ENCODE measurements around the gene PFN1. TPM values are rescaled to one million over a fixed set of nuclear protein-coding genes. Genes with fewer than 3 reads are reported as not detected.
"Not testable (repeated sequence)": the region's sequence is repeated elsewhere in the genome, so short reads cannot be mapped to it uniquely, and the experiment has no call there.

PFN1 gene
- total RNA-seq, 2 experiments from 2014 or later, result 1,907 to 1,923 TPM

DNA sequence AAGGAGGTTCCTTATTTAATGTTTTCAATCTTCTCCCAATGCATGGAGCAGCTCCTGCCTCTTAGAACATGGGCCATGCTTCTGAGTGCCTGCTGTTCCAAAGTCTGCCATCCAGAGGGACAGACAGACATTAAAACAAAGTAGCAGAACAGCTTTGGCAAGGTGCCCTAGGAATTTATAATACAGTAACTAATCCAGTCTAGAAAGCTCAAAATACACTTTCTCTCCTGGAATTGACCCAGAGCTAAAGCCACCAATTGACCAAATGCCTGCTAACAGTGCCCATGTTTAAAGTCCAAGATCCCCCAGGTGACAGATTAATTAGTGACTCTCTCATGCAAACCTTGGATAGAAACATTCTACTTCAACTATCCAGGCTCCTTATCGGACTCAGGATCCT, 34.3 kb downstream of the PFN1 start:
- H3K27ac Mint-ChIP-seq, result no peak overlapping the region
- no peak overlapping the region for H3K4me3 Mint-ChIP-seq
- ChIA-PET POLR2A (interaction anchor here (1.0 kb wide), 1 partner anchor 10 kb away, joined by 3 read pairs; no protein-coding TSS in a partner anchor), CTCF (no interaction called here)
- H3K27me3 Mint-ChIP-seq, result no peaks in the 10 kb centered on the region
- no peak for DNase-seq
- no peaks in the 10 kb centered on the region for H3K4me1 Mint-ChIP-seq (ENCODE audit: low read depth)
- intact Hi-C loops (cut with micrococcal nuclease), result no loop called here
- no peaks in the 10 kb centered on the region for H3K9me3 Mint-ChIP-seq
- H3K36me3 Mint-ChIP-seq, result no peaks in the 10 kb centered on the region

DNA sequence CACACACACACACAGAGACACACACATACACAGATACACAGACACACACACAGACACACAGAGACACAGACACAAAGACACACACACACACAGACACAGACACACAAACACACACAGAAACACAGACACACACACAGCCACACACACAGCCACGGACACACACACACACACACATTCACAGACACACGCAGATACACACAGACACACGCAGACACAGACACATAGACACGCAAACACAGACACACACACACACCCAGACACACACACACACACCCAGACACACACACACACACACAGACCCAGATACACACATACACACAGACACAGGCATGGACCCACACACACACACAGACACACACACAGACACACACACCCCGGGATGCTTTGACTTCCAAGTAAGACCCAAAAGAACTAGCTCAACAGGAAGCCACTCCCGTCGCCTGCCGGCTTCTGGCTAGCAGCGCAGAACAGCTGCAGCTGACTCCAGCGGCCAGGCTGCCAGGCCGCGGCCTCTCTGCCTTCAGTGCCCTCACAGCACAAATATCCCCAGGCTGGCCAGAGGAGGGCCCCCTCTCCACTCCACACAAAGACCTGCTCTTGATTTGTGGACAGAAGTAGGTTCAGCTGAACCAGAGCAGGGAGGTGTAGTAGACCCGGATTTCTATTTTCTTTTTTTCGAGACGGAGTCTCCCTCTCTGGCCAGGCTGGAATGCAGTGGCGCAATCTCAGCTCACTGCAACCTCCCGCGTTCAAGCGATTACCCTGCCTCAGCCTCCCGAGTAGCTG, 39.4 kb downstream of the PFN1 start:
- ChIA-PET POLR2A (interaction anchor here (0.5 to 1.0 kb wide), 5 partner anchors 31 to 548 kb away, joined by 3 read pairs; partner anchors contain the start of genes PFN1, RNF167 and SLC25A11), CTCF (interaction anchor here (0.6 to 2.2 kb wide), 30 partner anchors 9 to 202 kb away, joined by 3 to 16 read pairs (median 4); partner anchors contain the start of genes C17orf107, INCA1, KIF1C and RNF167)
- peak; percentile 89 for DNase-seq
- Mint-ChIP-seq H3K36me3 (no peaks in the 10 kb centered on the region), H3K27me3 (no peaks in the 10 kb centered on the region), H3K4me1 (ENCODE audit: low read depth) (no peaks in the 10 kb centered on the region), H3K27ac (no peak overlapping the region), H3K9me3 (no peaks in the 10 kb centered on the region), H3K4me3 (no peak overlapping the region)
- intact Hi-C loops (cut with micrococcal nuclease), result loop anchor here (1.0 to 5.0 kb wide), 4 partner anchors 30 to 153 kb away; partner anchors contain the start of gene CAMTA2

DNA sequence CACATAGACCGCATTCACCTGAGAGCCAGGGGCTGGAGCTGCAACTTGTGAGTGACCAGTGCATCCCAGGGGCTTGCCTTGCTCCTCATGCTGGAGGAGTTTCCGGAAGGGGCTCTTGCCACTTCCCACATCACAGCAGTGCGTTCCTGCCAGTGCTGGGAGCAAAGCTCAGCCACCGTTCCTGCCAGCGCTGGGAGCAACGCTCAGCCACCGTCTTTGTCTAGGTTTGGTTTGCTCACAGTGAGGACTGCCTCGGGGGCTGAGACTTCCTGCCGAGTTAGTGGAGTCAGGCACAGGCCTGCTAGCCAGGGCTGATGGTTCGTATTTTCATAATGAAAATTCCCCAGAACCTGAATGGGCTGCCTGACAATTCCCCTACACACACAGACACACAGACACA, 40.0 kb downstream of the PFN1 start:
- intact Hi-C loops (cut with micrococcal nuclease), result loop anchor here (5.0 kb wide), 1 partner anchor 79 kb away; the partner anchor contains the start of gene CAMTA2
- no peaks in the 10 kb centered on the region for H3K9me3 Mint-ChIP-seq
- CTCF ChIA-PET, result interaction anchor here (0.6 to 2.2 kb wide), 23 partner anchors 8 to 203 kb away, joined by 3 to 16 read pairs (median 4); partner anchors contain the start of genes C17orf107, INCA1, KIF1C and RNF167

DNA sequence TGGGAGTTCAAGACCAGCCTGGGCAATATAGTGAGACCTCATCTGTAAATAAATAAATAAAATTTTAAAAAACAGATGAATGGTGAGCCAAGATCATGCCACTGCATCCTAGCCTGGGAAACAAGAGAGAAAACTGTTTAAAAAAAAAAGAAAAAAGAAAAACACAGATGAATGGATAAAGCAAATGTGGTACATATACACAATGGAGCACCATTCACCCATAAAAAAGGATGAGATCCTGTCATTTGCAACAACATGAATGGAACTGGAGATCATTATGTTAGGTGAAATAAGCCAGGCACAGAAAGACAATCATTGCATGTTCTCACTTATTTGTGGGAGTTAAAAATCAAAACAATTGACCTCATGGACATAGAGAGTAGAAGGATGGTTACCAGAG, 41.7 kb downstream of the PFN1 start:
- H3K4me3 Mint-ChIP-seq, H3K9me3 Mint-ChIP-seq, DNase-seq, H3K27ac Mint-ChIP-seq, POLR2A ChIA-PET, H3K36me3 Mint-ChIP-seq, H3K27me3 Mint-ChIP-seq, CTCF ChIA-PET: not testable (repeated sequence)
- intact Hi-C loops (cut with micrococcal nuclease), result loop anchor here (5.0 kb wide), 1 partner anchor 81 kb away; the partner anchor contains the start of gene CAMTA2
- peaks cover 17% of the 10 kb centered on the region for H3K4me1 Mint-ChIP-seq (ENCODE audit: low read depth)

More for the DNA sequence above, 40.0 kb downstream of the PFN1 start:
- H3K27me3 Mint-ChIP-seq, result no peaks in the 10 kb centered on the region
- H3K27ac Mint-ChIP-seq, result no peak overlapping the region
- H3K36me3 Mint-ChIP-seq, result no peaks in the 10 kb centered on the region
- POLR2A ChIA-PET, result interaction anchor here (0.5 to 0.8 kb wide), 2 partner anchors 37 to 199 kb away, joined by 3 read pairs; no protein-coding TSS in a partner anchor
- no peak overlapping the region for H3K4me3 Mint-ChIP-seq
- H3K4me1 Mint-ChIP-seq (ENCODE audit: low read depth), result peaks cover 4% of the 10 kb centered on the region
- peak; percentile 34 for DNase-seq

DNA sequence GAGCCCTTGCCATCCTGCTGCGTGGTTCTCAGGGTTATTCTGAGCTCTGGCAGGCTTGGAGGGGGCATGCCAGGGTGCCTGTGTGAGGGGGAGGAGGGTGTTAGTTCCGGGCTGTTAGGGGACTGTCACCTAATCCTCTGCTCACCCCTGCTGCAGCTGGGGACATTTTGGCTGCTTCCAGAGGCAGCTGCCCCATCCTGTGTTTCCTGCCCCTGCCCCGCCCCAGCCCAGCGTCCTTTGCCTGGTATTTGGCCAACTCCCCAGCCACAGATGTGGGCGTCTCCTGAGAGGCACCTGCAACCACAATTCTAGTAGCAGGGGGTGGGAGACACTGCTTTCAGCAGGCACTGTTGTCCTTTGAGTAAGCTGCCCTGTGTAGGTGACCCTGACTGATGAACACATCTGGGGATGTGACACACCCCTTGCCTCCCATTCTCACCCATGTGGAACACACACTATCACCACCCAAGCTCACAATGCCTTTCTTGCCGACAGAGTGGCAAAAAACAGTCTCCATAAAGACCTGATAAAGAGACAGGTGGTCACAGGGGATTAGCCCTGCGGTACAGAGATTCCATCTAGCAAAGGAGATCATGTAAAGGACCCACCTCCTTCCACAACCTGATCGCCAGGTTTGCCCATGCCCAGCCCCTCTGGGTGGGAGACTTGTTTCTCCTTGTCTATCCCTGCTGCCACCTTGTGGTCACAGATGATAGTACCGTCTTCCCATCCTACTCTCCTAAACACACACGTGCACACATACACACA, 45.1 kb downstream of the PFN1 start, which contains the start of gene CHRNE:
Gene CHRNE, minus strand, starts transcription at position 48 of the 768 bp plus-strand sequence. Its CDS starts 35 bp downstream, at position 13.
- H3K36me3 Mint-ChIP-seq, result no peaks in the 10 kb centered on the region
- H3K4me3 Mint-ChIP-seq, result peak within 1 kb of the TSS; percentile 8
- peaks cover 36% of the 10 kb centered on the region for H3K4me1 Mint-ChIP-seq (ENCODE audit: low read depth)
- CTCF ChIA-PET, result interaction anchor here (0.6 to 2.1 kb wide), 28 partner anchors 9 to 688 kb away, joined by 3 to 10 read pairs (median 3); partner anchors contain the start of genes GP1BA, PLD2, RNF167 and SLC25A11
- H3K27me3 Mint-ChIP-seq, result peaks cover 1% of the 10 kb centered on the region
- POLR2A ChIA-PET, result interaction anchor here (0.9 to 1.1 kb wide), 2 partner anchors 66 to 114 kb away, joined by 3 to 4 read pairs; partner anchors contain the start of gene GLTPD2
- intact Hi-C loops (cut with micrococcal nuclease), result loop anchor here (2.0 to 5.0 kb wide), 2 partner anchors 38 to 111 kb away; partner anchors contain the start of genes RNF167 and SLC25A11
- no peaks in the 10 kb centered on the region for H3K9me3 Mint-ChIP-seq
- DNase-seq, result peak; percentile 84
- H3K27ac Mint-ChIP-seq, result peak within 1 kb of the TSS; percentile 39

DNA sequence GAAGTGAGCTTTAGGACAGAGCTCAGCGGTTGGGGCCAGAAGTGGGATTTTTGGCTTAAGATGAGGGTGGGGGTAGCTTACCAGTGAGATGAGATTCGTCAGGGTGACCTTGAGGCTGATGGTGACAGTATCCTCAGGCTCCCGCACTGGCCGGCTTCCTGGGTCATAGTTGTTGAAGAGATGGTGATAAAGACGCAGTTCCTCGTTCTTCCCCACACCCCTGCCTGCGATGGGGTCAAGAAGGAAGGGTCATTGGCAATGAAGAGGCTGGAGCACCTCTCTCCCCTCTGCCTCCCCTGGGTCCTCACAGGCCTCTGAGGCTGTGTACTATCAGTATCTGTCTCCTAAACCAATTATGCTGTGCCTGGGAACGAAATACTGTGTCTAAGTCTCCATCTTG, 45.8 kb downstream of the PFN1 start:
- Mint-ChIP-seq H3K4me3 (no peak overlapping the region), H3K4me1 (ENCODE audit: low read depth) (peaks cover 36% of the 10 kb centered on the region), H3K27ac (no peak overlapping the region), H3K36me3 (no peaks in the 10 kb centered on the region), H3K9me3 (no peaks in the 10 kb centered on the region), H3K27me3 (peaks cover 1% of the 10 kb centered on the region)
- intact Hi-C loops (cut with micrococcal nuclease), result loop anchor here (2.0 to 5.0 kb wide), 2 partner anchors 38 to 110 kb away; partner anchors contain the start of genes RNF167 and SLC25A11
- POLR2A ChIA-PET, result interaction anchor here (1.1 kb wide), 1 partner anchor 67 kb away, joined by 3 read pairs; no protein-coding TSS in a partner anchor
- no peak for DNase-seq
- CTCF ChIA-PET, result interaction anchor here (0.8 to 2.1 kb wide), 15 partner anchors 10 to 687 kb away, joined by 3 to 10 read pairs (median 4); partner anchors contain the start of genes GLTPD2, RNF167, SLC25A11 and SPAG7

DNA sequence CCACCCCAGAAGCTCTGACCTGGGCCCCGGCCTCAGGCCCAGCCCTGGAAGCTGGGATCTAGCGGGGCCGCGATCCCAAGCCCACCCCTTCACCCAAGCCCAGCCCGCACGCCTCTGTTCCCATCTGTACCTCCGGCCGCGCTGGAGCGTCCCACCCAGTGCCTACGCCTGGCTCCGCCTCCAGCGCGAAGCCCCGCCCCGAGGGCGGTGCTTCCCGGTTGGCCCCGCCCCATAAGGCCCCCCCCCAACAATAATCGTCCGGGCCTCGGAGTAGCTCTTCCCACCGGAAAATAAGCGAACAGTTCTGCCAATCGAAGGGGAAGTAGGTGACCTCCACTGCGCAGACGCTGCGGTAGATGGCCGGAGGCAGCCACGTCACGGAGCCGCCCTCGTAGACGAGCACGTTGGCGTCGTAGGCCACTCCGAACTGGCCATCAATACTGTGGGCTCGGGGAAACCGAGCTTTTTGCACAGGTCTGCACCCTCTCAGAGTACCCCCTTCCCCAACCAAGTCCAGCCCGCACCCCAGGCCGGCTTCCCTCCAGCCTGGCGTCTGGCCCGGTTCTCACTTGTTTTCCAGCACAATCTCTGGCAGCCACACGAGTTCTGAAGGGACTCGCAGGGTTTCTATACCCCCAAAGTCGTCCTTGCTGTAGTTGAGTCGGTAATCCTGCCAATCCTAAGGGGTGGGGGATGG, 46.5 kb downstream of the PFN1 start:
- ChIA-PET POLR2A (interaction anchor here (1.0 to 3.5 kb wide), 3 partner anchors 38 to 111 kb away, joined by 3 to 15 read pairs (median 13); partner anchors contain the start of genes PFN1, RNF167 and SLC25A11), CTCF (interaction anchor here (0.6 to 2.1 kb wide), 7 partner anchors 23 to 161 kb away, joined by 3 to 8 read pairs (median 4); partner anchors contain the start of genes GLTPD2 and SPAG7)
- intact Hi-C loops (cut with micrococcal nuclease), result loop anchor here (2.0 to 5.0 kb wide), 2 partner anchors 39 to 109 kb away; partner anchors contain the start of genes RNF167 and SLC25A11
- H3K4me3 Mint-ChIP-seq, result no peak overlapping the region
- peaks cover 4% of the 10 kb centered on the region for H3K36me3 Mint-ChIP-seq
- H3K4me1 Mint-ChIP-seq (ENCODE audit: low read depth), result peaks cover 36% of the 10 kb centered on the region
- DNase-seq, result no peak
- H3K27me3 Mint-ChIP-seq, result peaks cover 1% of the 10 kb centered on the region
- no peaks in the 10 kb centered on the region for H3K9me3 Mint-ChIP-seq
- H3K27ac Mint-ChIP-seq, result no peak overlapping the region

DNA sequence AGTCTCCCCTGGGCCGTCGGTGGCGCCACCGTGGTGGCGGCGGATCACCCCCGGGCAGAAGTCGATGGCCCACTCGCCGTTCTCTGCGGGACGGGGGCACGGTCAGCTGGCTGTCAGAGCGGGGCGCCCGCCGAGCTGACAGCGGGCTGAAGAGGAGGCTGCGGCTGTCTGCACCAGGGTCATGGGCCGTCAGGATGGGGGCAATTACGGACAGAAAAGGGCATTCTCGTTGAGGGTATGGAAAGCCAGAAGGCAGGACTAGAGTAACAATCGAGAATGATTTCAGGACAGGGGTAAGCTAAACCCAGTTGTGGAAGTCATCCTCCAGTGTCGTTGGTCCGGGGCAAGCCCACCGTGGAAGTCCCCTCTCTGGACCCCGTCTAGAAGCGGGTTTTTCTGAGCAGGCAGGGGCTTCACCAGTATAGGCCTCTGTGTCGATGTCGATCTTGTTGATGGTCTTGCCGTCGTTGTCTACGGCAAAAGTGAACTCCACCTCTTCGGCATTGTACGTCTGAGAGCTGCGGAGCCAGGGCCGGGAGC, 47.2 kb downstream of the PFN1 start:
- no peaks in the 10 kb centered on the region for H3K9me3 Mint-ChIP-seq
- H3K4me1 Mint-ChIP-seq (ENCODE audit: low read depth), result peaks cover 36% of the 10 kb centered on the region
- peak overlapping the region; percentile 88 for H3K4me3 Mint-ChIP-seq
- peaks cover 1% of the 10 kb centered on the region for H3K27me3 Mint-ChIP-seq
- DNase-seq, result no peak
- ChIA-PET CTCF (interaction anchor here (0.6 to 2.1 kb wide), 5 partner anchors 33 to 118 kb away, joined by 3 to 10 read pairs (median 4); partner anchors contain the start of genes GLTPD2 and SPAG7), POLR2A (interaction anchor here (1.0 to 3.5 kb wide), 3 partner anchors 39 to 111 kb away, joined by 3 to 15 read pairs (median 13); partner anchors contain the start of genes PFN1, RNF167 and SLC25A11)
- intact Hi-C loops (cut with micrococcal nuclease), result loop anchor here (5.0 kb wide), 1 partner anchor 109 kb away; no protein-coding TSS in a partner anchor
- peaks cover 4% of the 10 kb centered on the region for H3K36me3 Mint-ChIP-seq
- H3K27ac Mint-ChIP-seq, result no peak overlapping the region

DNA sequence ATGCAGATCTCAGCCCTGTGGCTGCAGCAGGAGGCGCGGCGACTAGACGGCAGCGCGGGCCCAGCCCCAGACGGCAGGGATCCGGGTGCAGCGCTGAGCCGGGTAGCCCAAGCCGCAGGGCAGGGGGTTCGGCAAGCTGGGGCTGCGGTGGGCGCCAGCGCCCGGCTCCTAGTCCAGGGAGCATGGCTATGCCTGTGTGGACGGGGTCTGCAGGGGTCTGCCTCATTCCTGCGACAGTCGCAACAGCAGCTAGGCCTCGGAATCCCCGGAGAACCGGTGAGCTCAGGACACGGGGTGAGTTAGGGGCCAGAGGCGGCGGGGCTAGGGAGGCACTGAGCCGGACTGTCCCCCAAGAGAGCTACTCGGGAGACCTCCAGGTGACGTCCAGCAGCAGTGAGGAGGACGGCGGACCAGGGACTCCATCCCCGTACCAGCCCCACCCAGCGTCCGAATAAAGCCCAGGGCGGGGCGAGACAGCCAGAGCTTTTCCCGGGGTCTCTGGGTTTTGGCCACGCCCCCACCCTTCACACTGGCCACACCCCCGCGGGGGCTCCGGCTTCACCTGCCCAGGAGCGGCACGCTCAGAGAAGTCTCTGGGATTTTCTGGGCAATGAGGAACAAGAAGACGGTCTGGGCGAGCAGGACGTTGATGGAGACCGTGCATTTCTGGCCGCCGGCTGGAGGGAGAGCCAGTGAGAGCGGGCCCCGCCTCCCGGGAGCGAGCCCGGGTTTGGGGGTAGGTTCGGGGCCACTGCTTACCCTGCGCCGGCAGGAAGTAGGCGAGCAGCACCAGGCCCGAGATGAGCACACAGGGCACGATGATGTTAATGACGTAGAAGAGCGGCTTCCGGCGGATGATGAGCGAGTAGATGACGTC, 47.9 kb downstream of the PFN1 start:
- DNase-seq, result peak; percentile 71
- Mint-ChIP-seq H3K27ac (peak overlapping the region; percentile 23), H3K4me3 (peak overlapping the region; percentile 88), H3K9me3 (no peaks in the 10 kb centered on the region), H3K27me3 (peaks cover 1% of the 10 kb centered on the region), H3K4me1 (ENCODE audit: low read depth) (peaks cover 36% of the 10 kb centered on the region), H3K36me3 (peaks cover 10% of the 10 kb centered on the region)
- intact Hi-C loops (cut with micrococcal nuclease), result loop anchor here (5.0 kb wide), 1 partner anchor 108 kb away; no protein-coding TSS in a partner anchor
- CTCF ChIA-PET, result interaction anchor here (1.1 to 2.1 kb wide), 7 partner anchors 9 to 198 kb away, joined by 3 to 11 read pairs (median 6); partner anchors contain the start of genes ARRB2 and CAMTA2
- POLR2A ChIA-PET, result interaction anchor here (0.7 to 3.5 kb wide), 7 partner anchors 39 to 191 kb away, joined by 3 to 15 read pairs (median 4); partner anchors contain the start of genes GLTPD2, MED11, PFN1 and RNF167

Measured in activated CD4-positive, alpha-beta memory T cell treated with anti-CD3 and anti-CD28 coated beads for 36 hours (primary cell).